D341Med (cell line): ENCODE results near the gene ARHGAP8.

Experiments
- DNase-seq: peaks from one replicate; pipeline ENCODE4 v3.0.0; 2012; ENCODE audit warnings: low spot score

ARHGAP8 gene

GRCh38 chr22:44752285-44753188, at the start of gene ARHGAP8:
Gene ARHGAP8, plus strand, starts transcription at chr22:44752575. Its CDS starts 33,953 bp downstream, at chr22:44786528.
- DNase-seq = no peak

- no peak for DNase-seq
Measured at GRCh38 chr22:44703255-44703870, 49.0 kb upstream of the ARHGAP8 start.

GRCh38 chr22:44704159-44705021, 48.0 kb upstream of the ARHGAP8 start:
- DNase-seq = no peak

- DNase-seq = no peak
Measured at GRCh38 chr22:44705022-44705297, 47.4 kb upstream of the ARHGAP8 start.

GRCh38 chr22:44706488-44706887, 45.9 kb upstream of the ARHGAP8 start:
- DNase-seq = no peak

- no peak for DNase-seq
Measured at GRCh38 chr22:44707178-44707577, 45.2 kb upstream of the ARHGAP8 start.

- no peak for DNase-seq
Measured at GRCh38 chr22:44707752-44708151, 44.6 kb upstream of the ARHGAP8 start.

- DNase-seq = no peak
Measured at GRCh38 chr22:44709881-44710392, 42.4 kb upstream of the ARHGAP8 start.

GRCh38 chr22:44710474-44711240, 41.7 kb upstream of the ARHGAP8 start:
- DNase-seq = no peak

GRCh38 chr22:44711241-44711560, 41.2 kb upstream of the ARHGAP8 start:
- no peak for DNase-seq

- no peak for DNase-seq
Measured at GRCh38 chr22:44711690-44712555, 40.5 kb upstream of the ARHGAP8 start.

- no peak for DNase-seq
Measured at GRCh38 chr22:44712962-44713361, 39.4 kb upstream of the ARHGAP8 start.

GRCh38 chr22:44714703-44715350, 37.5 kb upstream of the ARHGAP8 start:
- no peak for DNase-seq

- DNase-seq = no peak
Measured at GRCh38 chr22:44718418-44718817, 34.0 kb upstream of the ARHGAP8 start.

GRCh38 chr22:44719586-44720368, 32.6 kb upstream of the ARHGAP8 start:
- no peak for DNase-seq

- DNase-seq = no peak
Measured at GRCh38 chr22:44721213-44721612, 31.2 kb upstream of the ARHGAP8 start.

- no peak for DNase-seq
Measured at GRCh38 chr22:44722611-44723010, 29.8 kb upstream of the ARHGAP8 start.

GRCh38 chr22:44723801-44724200, 28.6 kb upstream of the ARHGAP8 start:
- DNase-seq = no peak

GRCh38 chr22:44724416-44724815, 28.0 kb upstream of the ARHGAP8 start:
- no peak for DNase-seq

- DNase-seq = no peak
Measured at GRCh38 chr22:44724859-44725258, 27.5 kb upstream of the ARHGAP8 start.
